ENCODE data around the gene CHCHD10.

DNA sequence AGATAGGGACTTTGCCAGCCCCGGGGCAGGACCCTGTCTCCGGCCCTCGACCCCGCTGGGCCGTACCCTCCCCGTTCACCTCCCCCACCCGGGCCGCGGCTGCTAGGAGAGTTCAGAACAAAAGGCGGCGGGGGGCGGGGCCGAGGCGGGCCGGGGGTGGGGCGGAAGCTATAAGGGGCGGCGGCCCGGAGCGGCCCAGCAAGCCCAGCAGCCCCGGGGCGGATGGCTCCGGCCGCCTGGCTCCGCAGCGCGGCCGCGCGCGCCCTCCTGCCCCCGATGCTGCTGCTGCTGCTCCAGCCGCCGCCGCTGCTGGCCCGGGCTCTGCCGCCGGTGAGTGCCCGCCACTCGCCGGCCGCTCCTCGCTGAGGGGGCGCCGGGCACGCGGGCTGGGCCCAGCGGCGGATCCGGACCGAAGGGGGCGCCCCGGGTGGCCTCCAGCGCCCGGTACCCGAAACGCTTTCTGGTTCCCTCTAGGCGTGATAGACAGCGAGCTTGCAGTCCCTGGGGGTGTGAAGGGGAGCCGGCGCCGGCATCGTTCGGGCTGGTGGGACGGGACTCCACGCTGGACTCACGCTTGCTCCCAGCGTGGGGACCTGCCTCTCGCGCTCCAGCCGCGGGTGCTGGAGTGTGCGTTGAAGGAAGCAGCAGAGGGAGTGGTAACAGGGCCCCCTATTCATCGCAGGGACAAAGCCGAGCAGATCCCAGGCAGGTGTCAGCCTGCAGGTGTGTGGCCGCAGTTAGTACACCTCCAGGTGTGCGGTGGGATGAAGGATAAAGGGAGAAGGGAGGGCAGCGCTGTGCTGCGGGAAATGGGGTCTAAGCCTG, 5.1 kb upstream of the CHCHD10 start, which contains the start of gene MMP11:
- TF ChIP-seq, protein P1, sequence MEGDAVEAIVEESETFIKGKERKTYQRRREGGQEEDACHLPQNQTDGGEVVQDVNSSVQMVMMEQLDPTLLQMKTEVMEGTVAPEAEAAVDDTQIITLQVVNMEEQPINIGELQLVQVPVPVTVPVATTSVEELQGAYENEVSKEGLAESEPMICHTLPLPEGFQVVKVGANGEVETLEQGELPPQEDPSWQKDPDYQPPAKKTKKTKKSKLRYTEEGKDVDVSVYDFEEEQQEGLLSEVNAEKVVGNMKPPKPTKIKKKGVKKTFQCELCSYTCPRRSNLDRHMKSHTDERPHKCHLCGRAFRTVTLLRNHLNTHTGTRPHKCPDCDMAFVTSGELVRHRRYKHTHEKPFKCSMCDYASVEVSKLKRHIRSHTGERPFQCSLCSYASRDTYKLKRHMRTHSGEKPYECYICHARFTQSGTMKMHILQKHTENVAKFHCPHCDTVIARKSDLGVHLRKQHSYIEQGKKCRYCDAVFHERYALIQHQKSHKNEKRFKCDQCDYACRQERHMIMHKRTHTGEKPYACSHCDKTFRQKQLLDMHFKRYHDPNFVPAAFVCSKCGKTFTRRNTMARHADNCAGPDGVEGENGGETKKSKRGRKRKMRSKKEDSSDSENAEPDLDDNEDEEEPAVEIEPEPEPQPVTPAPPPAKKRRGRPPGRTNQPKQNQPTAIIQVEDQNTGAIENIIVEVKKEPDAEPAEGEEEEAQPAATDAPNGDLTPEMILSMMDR (IDR thresholded peaks at IDR 0.05), result no peak
- TF ChIP-seq POLR2A (IDR thresholded peaks at IDR 0.05) (no peak), EP300 (IDR thresholded peaks at IDR 0.05) (no peak)
